NT2/D1 (cell line): ENCODE results near the gene IL26.

ENCODE experiments used
- SUZ12 ChIP-seq: IDR thresholded peaks from 2 replicates; pipeline ENCODE4 v1.6.1; 2011; ENCODE audit not compliant: insufficient read length, insufficient read depth; ENCODE audit errors: extremely low read depth
- YY1 ChIP-seq: IDR thresholded peaks from 2 replicates; pipeline ENCODE4 v1.6.1; 2011; ENCODE audit not compliant: insufficient read length, insufficient read depth
- ZNF274 ChIP-seq: IDR thresholded peaks from 2 replicates; pipeline ENCODE4 v1.6.1; 2011; ENCODE audit warnings: mild to moderate bottlenecking, low read depth, low read length

- TF ChIP-seq ZNF274 (no peak), YY1 (no peak), SUZ12 (no peak)
Observed at GRCh38 chr12:68264158-68264855, 38.7 kb upstream of the IL26 start.
